Muscle layer of colon (tissue), 2 donors: Measurements from ENCODE around the gene SLC23A2.
"Not testable (repeated sequence)": the region's sequence is repeated elsewhere in the genome, so short reads cannot be mapped to it uniquely, and the experiment has no call there.

Experiments used
- H3K27ac ChIP-seq: one replicate; pipeline ENCODE4 v1.7.0; 2013; ENCODE audit warnings: low read depth, mild to moderate bottlenecking, low read length, moderate library complexity
- H3K27me3 ChIP-seq, 2 donors: one replicate each; pipeline ENCODE4 v1.7.0; 2013; ENCODE audit warnings: low read length in 2 of 2, mild to moderate bottlenecking in 2 of 2; ENCODE audit not compliant: insufficient read depth in 2 of 2, control insufficient read depth in 1 of 2
- H3K36me3 ChIP-seq: one replicate; pipeline ENCODE4 v1.7.0; 2013; ENCODE audit warnings: mild to moderate bottlenecking, low read length; ENCODE audit not compliant: insufficient read depth
- H3K4me1 ChIP-seq: one replicate; pipeline ENCODE4 v1.7.0; 2013; ENCODE audit warnings: mild to moderate bottlenecking, low read length; ENCODE audit not compliant: insufficient read depth
- H3K4me3 ChIP-seq, 2 donors: one replicate each; pipeline ENCODE4 v1.7.0; 2013; ENCODE audit warnings: low read length in 2 of 2, low read depth in 1 of 2, mild to moderate bottlenecking in 1 of 2, moderate library complexity in 1 of 2
- H3K9ac ChIP-seq: one replicate; pipeline ENCODE4 v1.7.0; 2013; ENCODE audit warnings: low read length
- H3K9me3 ChIP-seq: one replicate; pipeline ENCODE4 v1.7.0; 2013; ENCODE audit warnings: mild to moderate bottlenecking, low read length
- donor health status: abdominal sarcoma.
- donor health status: Adenocarcinoma of cecum.

Gene SLC23A2

GRCh38 chr20:4850960-4851359 is 150.3 kb downstream of the SLC23A2 start:
- Histone ChIP-seq H3K9me3 (no peaks in the 10 kb centered on the region), H3K4me1 (no peaks in the 10 kb centered on the region), H3K36me3 (no peaks in the 10 kb centered on the region), H3K27me3 (no peaks in the 10 kb centered on the region), H3K4me3 (no peak overlapping the region), H3K27ac (no peak overlapping the region), H3K9ac (no peak overlapping the region)

- H3K4me3 ChIP-seq, H3K36me3 ChIP-seq, H3K27ac ChIP-seq, H3K27me3 ChIP-seq, H3K4me1 ChIP-seq, H3K9me3 ChIP-seq, H3K9ac ChIP-seq: not testable (repeated sequence)
Measured at GRCh38 chr20:4848829-4849228, 152.5 kb downstream of the SLC23A2 start.

- no peak overlapping the region for H3K9ac ChIP-seq
- H3K4me3 ChIP-seq: no peak overlapping the region
- no peaks in the 10 kb centered on the region for H3K36me3 ChIP-seq
- no peaks in the 10 kb centered on the region for H3K9me3 ChIP-seq
- no peaks in the 10 kb centered on the region for H3K27me3 ChIP-seq
- H3K27ac ChIP-seq: no peak overlapping the region
- H3K4me1 ChIP-seq: no peaks in the 10 kb centered on the region
Measured at GRCh38 chr20:4848041-4848440, 153.3 kb downstream of the SLC23A2 start.

DNA sequence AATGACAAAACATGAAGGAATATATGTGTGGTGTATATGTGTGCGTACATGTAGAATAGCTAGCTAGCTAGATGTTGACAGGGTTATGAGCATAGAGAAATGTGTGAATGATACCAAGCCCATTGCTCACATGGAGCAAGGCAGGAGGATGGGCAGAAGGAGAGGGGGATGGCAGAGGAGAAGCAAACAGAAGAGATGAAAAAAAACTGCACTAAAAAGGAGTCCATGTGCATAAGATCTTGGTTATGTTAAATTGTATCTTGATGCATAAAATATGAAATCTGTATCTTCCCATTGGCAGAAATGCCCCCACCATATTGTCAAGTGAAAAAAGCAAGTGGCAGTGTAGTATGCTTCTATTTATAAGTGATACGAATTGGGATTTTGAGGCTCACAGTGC is 154.5 kb downstream of the SLC23A2 start:
- Histone ChIP-seq H3K36me3 (no peaks in the 10 kb centered on the region), H3K27ac (no peak overlapping the region), H3K4me1 (no peaks in the 10 kb centered on the region), H3K9me3 (no peaks in the 10 kb centered on the region), H3K27me3 (no peaks in the 10 kb centered on the region), H3K4me3 (no peak overlapping the region), H3K9ac (no peak overlapping the region)

- no peak overlapping the region for H3K4me3 ChIP-seq
- H3K9me3 ChIP-seq: no peaks in the 10 kb centered on the region
- H3K27me3 ChIP-seq: no peaks in the 10 kb centered on the region
- H3K27ac ChIP-seq: no peak overlapping the region
- H3K4me1 ChIP-seq: no peaks in the 10 kb centered on the region
- no peaks in the 10 kb centered on the region for H3K36me3 ChIP-seq
- no peak overlapping the region for H3K9ac ChIP-seq
Measured at GRCh38 chr20:4844751-4845465, 156.4 kb downstream of the SLC23A2 start.

DNA sequence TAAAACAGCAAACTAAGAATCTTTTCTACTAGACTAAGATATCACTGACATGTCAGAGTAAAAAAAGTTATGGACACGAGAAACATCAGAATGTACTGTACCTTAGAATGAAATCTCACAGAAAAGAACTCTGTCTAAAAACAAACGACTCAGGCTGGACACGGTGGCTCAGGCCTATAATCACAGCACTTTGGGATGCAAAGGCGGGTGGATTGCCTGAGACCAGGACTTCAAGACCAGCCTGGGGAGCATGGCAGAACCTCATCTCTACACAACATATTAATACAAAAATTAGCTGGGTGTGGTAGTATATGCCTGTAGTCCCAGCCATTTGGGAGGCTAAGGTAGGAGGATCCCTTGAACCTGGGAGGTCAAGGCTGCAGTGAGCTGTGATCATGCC is 157.0 kb downstream of the SLC23A2 start:
- H3K9ac ChIP-seq: no peak overlapping the region
- no peak overlapping the region for H3K4me3 ChIP-seq
- H3K9me3 ChIP-seq: no peaks in the 10 kb centered on the region
- H3K36me3 ChIP-seq: no peaks in the 10 kb centered on the region
- no peak overlapping the region for H3K27ac ChIP-seq
- no peaks in the 10 kb centered on the region for H3K4me1 ChIP-seq
- H3K27me3 ChIP-seq: no peaks in the 10 kb centered on the region

DNA sequence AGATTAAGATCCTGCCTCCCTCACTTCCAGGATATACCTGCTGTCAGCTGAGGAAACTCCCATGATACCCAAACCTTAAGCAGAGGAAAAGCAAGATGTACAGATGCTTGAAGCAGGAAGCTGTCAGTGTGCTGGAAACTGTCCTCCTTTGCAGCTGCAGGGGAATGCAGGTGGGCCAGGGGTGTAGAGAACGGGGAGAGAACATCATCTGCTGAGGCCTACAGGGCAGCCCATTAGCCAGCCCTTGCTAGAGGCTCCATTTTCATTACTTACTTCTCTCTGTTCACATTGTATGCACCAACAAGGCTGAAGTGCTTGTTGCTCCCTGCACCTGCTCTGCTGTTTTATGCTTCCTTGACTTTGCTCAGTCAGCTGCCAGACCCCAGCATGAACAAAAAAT is 160.5 kb downstream of the SLC23A2 start:
- Histone ChIP-seq H3K27ac (no peak overlapping the region), H3K9ac (no peak overlapping the region), H3K9me3 (no peaks in the 10 kb centered on the region), H3K36me3 (no peaks in the 10 kb centered on the region), H3K27me3 (no peaks in the 10 kb centered on the region), H3K4me3 (no peak overlapping the region), H3K4me1 (peaks cover 9% of the 10 kb centered on the region)

- Histone ChIP-seq H3K4me3 (no peak overlapping the region), H3K4me1 (peaks cover 16% of the 10 kb centered on the region), H3K9me3 (no peaks in the 10 kb centered on the region), H3K27me3 (no peaks in the 10 kb centered on the region), H3K36me3 (no peaks in the 10 kb centered on the region), H3K9ac (no peak overlapping the region), H3K27ac (no peak overlapping the region)
Measured at GRCh38 chr20:4838526-4838925, 162.8 kb downstream of the SLC23A2 start.

DNA sequence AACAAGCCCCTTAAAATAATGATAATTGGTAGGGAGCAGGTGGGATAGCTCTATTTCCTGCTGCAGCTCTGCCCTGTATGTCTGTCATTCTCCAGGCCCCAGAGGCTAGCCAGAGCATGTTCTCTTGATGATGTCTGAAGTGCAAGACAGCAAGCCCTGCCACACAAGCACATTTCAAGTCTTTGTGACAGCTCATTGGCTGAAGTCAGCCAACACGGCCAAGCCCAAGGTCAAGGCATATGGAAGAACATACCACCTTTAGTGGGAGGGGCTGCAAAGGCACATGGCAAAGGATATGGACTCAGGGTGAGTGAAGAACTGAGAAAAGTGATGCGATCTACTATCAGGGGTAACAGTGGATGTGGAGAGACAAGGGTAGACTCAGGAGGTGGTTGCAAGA is 163.6 kb downstream of the SLC23A2 start:
- Histone ChIP-seq H3K4me1 (peaks cover 16% of the 10 kb centered on the region), H3K27me3 (no peaks in the 10 kb centered on the region)

GRCh38 chr20:4836935-4837334 is 164.4 kb downstream of the SLC23A2 start:
- Histone ChIP-seq H3K27ac (no peak overlapping the region), H3K36me3 (no peaks in the 10 kb centered on the region), H3K27me3 (no peaks in the 10 kb centered on the region), H3K4me1 (peaks cover 16% of the 10 kb centered on the region), H3K9me3 (no peaks in the 10 kb centered on the region), H3K4me3 (no peak overlapping the region), H3K9ac (no peak overlapping the region)

More for the DNA sequence above, 163.6 kb downstream of the SLC23A2 start:
- H3K9me3 ChIP-seq: no peaks in the 10 kb centered on the region
- H3K36me3 ChIP-seq: no peaks in the 10 kb centered on the region
- H3K4me3 ChIP-seq: no peak overlapping the region
- H3K27ac ChIP-seq: no peak overlapping the region
- H3K9ac ChIP-seq: no peak overlapping the region

DNA sequence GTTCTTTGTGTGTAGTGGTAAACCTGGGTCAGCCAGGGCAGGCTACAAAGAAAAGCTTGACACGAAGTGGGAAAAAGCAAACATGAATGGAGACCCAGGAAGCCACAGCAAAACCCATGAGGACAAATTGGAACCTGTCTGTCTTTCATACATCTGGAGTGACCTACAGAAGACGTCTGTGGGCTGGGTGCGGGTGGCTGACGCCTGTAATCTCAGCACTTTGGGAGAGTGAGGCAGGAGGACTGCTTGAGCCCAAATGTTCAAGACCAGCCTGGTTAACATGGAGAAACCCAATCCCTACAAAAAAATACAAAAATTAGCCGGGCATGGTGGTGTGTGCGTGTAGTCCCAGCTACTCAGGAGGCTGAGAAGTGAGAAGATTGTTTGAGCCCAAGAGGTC is 164.8 kb downstream of the SLC23A2 start:
- H3K27ac ChIP-seq: no peak overlapping the region

More for the DNA sequence above, 164.8 kb downstream of the SLC23A2 start:
- no peaks in the 10 kb centered on the region for H3K27me3 ChIP-seq
- peaks cover 16% of the 10 kb centered on the region for H3K4me1 ChIP-seq
- no peaks in the 10 kb centered on the region for H3K36me3 ChIP-seq
- H3K9ac ChIP-seq: no peak overlapping the region
- H3K4me3 ChIP-seq: no peak overlapping the region
- H3K9me3 ChIP-seq: no peaks in the 10 kb centered on the region
